HG02642 (cell line): Measurements from ENCODE around the gene STIM2.
A peak's percentile ranks its signal among the peaks of the same experiment; 100 is the strongest.

ENCODE experiments used
- ATAC-seq: cut with Tn5 transposase; IDR thresholded peaks from one replicate; pipeline ENCODE4 v1.9.1; 2021; ENCODE audit warnings: mild to moderate bottlenecking; ENCODE audit not compliant: unreplicated experiment, poor library complexity

Gene STIM2

GRCh38 chr4:26836539-26836938, 24.1 kb upstream of the STIM2 start:
- ATAC-seq = no peak

- ATAC-seq = no peak
Observed at GRCh38 chr4:26837993-26838842, 22.4 kb upstream of the STIM2 start.

GRCh38 chr4:26839016-26839415, 21.6 kb upstream of the STIM2 start:
- no peak for ATAC-seq

- no peak for ATAC-seq
Observed at GRCh38 chr4:26839534-26839951, 21.1 kb upstream of the STIM2 start.

- no peak for ATAC-seq
Observed at GRCh38 chr4:26840786-26841185, 19.9 kb upstream of the STIM2 start.

GRCh38 chr4:26842911-26843310, 17.7 kb upstream of the STIM2 start:
- ATAC-seq = no peak

GRCh38 chr4:26850528-26850927, 10.1 kb upstream of the STIM2 start:
- no peak for ATAC-seq

- ATAC-seq = no peak
Observed at GRCh38 chr4:26851129-26851528, 9.5 kb upstream of the STIM2 start.

GRCh38 chr4:26854701-26855100, 5.9 kb upstream of the STIM2 start:
- no peak for ATAC-seq

GRCh38 chr4:26856906-26857277, 3.7 kb upstream of the STIM2 start:
- no peak for ATAC-seq

GRCh38 chr4:26857278-26858034, 3.2 kb upstream of the STIM2 start:
- peak; percentile 61 for ATAC-seq

- no peak for ATAC-seq
Observed at GRCh38 chr4:26858035-26858918, 2.4 kb upstream of the STIM2 start.

- ATAC-seq = no peak
Observed at GRCh38 chr4:26858947-26859401, 1.7 kb upstream of the STIM2 start.

GRCh38 chr4:26859762-26860156, 882 bp upstream of the STIM2 start:
- ATAC-seq = no peak

GRCh38 chr4:26860922-26861433, 337 bp downstream of the STIM2 start:
- ATAC-seq = peak; percentile 22

GRCh38 chr4:26861434-26862186, 969 bp downstream of the STIM2 start:
- peak; percentile 43 for ATAC-seq

GRCh38 chr4:26862381-26862915, 1.8 kb downstream of the STIM2 start:
- no peak for ATAC-seq

- no peak for ATAC-seq
Observed at GRCh38 chr4:26863512-26863911, 2.9 kb downstream of the STIM2 start.

GRCh38 chr4:26864899-26865298, 4.3 kb downstream of the STIM2 start:
- ATAC-seq = no peak
